NCI-H187 treated with DMSO at 0.1 percent for 48 hours (cell line): ENCODE results near the gene DAD1.
"Not testable (repeated sequence)": the region's sequence is repeated elsewhere in the genome, so short reads cannot be mapped to it uniquely, and the experiment has no call there.

Experiments
- DNase-seq: peaks from one replicate; lab custom pipeline; 2025; lab: John Stamatoyannopoulos, UW

DAD1 gene

GRCh38 chr14:22567437-22567836 is 21.6 kb downstream of the DAD1 start:
- DNase-seq = no peak

- DNase-seq = no peak
Observed at GRCh38 chr14:22566845-22567244, 22.2 kb downstream of the DAD1 start.

GRCh38 chr14:22566266-22566665 is 22.8 kb downstream of the DAD1 start:
- not testable (repeated sequence) for DNase-seq

GRCh38 chr14:22565391-22565945 is 23.6 kb downstream of the DAD1 start:
- DNase-seq = no peak

GRCh38 chr14:22564463-22564862 is 24.6 kb downstream of the DAD1 start:
- DNase-seq = no peak

GRCh38 chr14:22563987-22564386 is 25.0 kb downstream of the DAD1 start:
- DNase-seq = no peak

GRCh38 chr14:22561661-22562579 is 27.1 kb downstream of the DAD1 start:
- no peak for DNase-seq

- no peak for DNase-seq
Observed at GRCh38 chr14:22561366-22561660, 27.7 kb downstream of the DAD1 start.

- no peak for DNase-seq
Observed at GRCh38 chr14:22560662-22561365, 28.2 kb downstream of the DAD1 start.

GRCh38 chr14:22559041-22559440 is 30.0 kb downstream of the DAD1 start:
- no peak for DNase-seq

GRCh38 chr14:22558221-22558913 is 30.7 kb downstream of the DAD1 start:
- DNase-seq = no peak

GRCh38 chr14:22557846-22558220 is 31.2 kb downstream of the DAD1 start:
- DNase-seq = no peak

- no peak for DNase-seq
Observed at GRCh38 chr14:22556990-22557623, 31.9 kb downstream of the DAD1 start.

- no peak for DNase-seq
Observed at GRCh38 chr14:22556021-22556989, 32.7 kb downstream of the DAD1 start.

- no peak for DNase-seq
Observed at GRCh38 chr14:22555384-22556011, 33.5 kb downstream of the DAD1 start.

GRCh38 chr14:22554498-22555383 is 34.3 kb downstream of the DAD1 start:
- DNase-seq = no peak

GRCh38 chr14:22553861-22554497 is 35.0 kb downstream of the DAD1 start:
- not testable (repeated sequence) for DNase-seq

GRCh38 chr14:22553445-22553844 is 35.6 kb downstream of the DAD1 start:
- no peak for DNase-seq

GRCh38 chr14:22552827-22553076 is 36.3 kb downstream of the DAD1 start:
- no peak for DNase-seq
